Glutamatergic neuron (in vitro differentiated cells): ENCODE data around the gene SHROOM3. TPM values are rescaled to one million over a fixed set of nuclear protein-coding genes. Genes with fewer than 3 reads are reported as not detected.

ENCODE experiments used
- DNase-seq: peaks from one replicate; pipeline ENCODE4 v3.0.0; 2022
- H3K27ac Mint-ChIP-seq: one replicate; pipeline ENCODE4 v1.8.0; 2020; ENCODE audit warnings: mild to moderate bottlenecking, mixed read lengths, inconsistent platforms; ENCODE audit not compliant: unreplicated experiment
- H3K27me3 Mint-ChIP-seq: one replicate; pipeline ENCODE4 v1.8.0; 2020; ENCODE audit warnings: mild to moderate bottlenecking, moderate library complexity, mixed read lengths, inconsistent platforms; ENCODE audit not compliant: unreplicated experiment
- H3K36me3 Mint-ChIP-seq: one replicate; pipeline ENCODE4 v1.8.0; 2020; ENCODE audit warnings: mild to moderate bottlenecking, mixed read lengths, inconsistent platforms; ENCODE audit not compliant: unreplicated experiment
- H3K4me1 Mint-ChIP-seq: one replicate; pipeline ENCODE4 v1.8.0; 2020; ENCODE audit warnings: mild to moderate bottlenecking, low read depth, mixed read lengths, inconsistent platforms; ENCODE audit not compliant: unreplicated experiment
- H3K4me3 Mint-ChIP-seq: one replicate; pipeline ENCODE4 v1.8.0; 2020; ENCODE audit warnings: mild to moderate bottlenecking, mixed read lengths, inconsistent platforms; ENCODE audit not compliant: unreplicated experiment
- H3K9me3 Mint-ChIP-seq: one replicate; pipeline ENCODE4 v1.8.0; 2020; ENCODE audit warnings: mild to moderate bottlenecking, moderate library complexity, mixed read lengths, inconsistent platforms; ENCODE audit not compliant: unreplicated experiment
- total RNA-seq: library from RNA; stranded (reverse); fragmentation: NEBNext Ultra II Directional; extraction: Animal tissue kit (Norgen Biotek cat#: 25700); gene quantifications from one replicate; pipeline ENCODE4 v1.2.1, GENCODE V29; 2021; ENCODE audit not compliant: unreplicated experiment
- TF ChIP-seq, protein P1 (sequence below): fragments of 200-600 bp; sonication (generic); IDR thresholded peaks from one replicate; pipeline ENCODE4 v1.5.0; 2021; ENCODE audit not compliant: partially characterized antibody, unreplicated experiment

SHROOM3 gene
- total RNA-seq, 1 donor from 2014 or later, result 1.9 TPM

DNA sequence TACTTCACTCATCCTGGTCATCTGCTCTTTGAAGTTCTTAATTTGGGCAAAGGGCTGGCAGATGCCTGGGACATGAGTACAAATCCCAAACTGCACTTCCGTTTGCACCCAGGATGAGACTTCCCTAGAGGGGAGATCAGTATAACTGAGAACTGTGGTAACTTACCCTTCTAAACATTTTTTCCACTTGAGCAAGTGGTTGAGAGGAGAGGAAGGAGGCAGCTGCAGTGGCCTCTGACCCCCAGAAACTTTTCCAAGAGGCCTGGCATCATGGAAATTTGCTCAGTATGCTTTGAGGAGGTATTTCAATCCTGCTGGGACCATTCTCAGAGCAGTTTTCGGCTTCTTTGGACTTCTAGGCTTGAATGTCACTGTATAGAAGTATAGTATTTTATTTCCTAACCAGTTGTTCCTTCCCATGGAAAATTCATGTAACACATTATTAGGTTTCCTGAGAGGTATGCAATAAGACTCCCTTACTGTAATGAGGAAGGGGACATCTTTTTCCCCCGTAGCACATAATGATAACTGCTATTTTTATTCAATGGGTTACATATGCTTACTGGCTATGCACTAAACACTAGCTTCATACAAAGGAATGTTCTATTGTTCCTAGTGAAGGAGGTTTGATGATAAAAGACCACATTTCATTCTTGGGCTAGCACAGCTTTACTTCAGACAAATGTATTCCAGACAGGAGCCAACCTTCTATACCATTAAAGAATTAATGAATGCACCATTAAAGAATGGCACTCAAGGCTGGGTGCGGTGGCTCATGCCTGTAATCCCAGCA is 129.3 kb downstream of the SHROOM3 start:
- peaks cover 32% of the 10 kb centered on the region for H3K4me1 Mint-ChIP-seq
- no peak for DNase-seq
- no peaks in the 10 kb centered on the region for H3K36me3 Mint-ChIP-seq
- H3K9me3 Mint-ChIP-seq, result peaks cover 1% of the 10 kb centered on the region
- TF ChIP-seq, protein P1, sequence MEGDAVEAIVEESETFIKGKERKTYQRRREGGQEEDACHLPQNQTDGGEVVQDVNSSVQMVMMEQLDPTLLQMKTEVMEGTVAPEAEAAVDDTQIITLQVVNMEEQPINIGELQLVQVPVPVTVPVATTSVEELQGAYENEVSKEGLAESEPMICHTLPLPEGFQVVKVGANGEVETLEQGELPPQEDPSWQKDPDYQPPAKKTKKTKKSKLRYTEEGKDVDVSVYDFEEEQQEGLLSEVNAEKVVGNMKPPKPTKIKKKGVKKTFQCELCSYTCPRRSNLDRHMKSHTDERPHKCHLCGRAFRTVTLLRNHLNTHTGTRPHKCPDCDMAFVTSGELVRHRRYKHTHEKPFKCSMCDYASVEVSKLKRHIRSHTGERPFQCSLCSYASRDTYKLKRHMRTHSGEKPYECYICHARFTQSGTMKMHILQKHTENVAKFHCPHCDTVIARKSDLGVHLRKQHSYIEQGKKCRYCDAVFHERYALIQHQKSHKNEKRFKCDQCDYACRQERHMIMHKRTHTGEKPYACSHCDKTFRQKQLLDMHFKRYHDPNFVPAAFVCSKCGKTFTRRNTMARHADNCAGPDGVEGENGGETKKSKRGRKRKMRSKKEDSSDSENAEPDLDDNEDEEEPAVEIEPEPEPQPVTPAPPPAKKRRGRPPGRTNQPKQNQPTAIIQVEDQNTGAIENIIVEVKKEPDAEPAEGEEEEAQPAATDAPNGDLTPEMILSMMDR, result no peak
- H3K4me3 Mint-ChIP-seq, result no peak overlapping the region
- H3K27ac Mint-ChIP-seq, result no peak overlapping the region
- H3K27me3 Mint-ChIP-seq, result peaks cover 1% of the 10 kb centered on the region

DNA sequence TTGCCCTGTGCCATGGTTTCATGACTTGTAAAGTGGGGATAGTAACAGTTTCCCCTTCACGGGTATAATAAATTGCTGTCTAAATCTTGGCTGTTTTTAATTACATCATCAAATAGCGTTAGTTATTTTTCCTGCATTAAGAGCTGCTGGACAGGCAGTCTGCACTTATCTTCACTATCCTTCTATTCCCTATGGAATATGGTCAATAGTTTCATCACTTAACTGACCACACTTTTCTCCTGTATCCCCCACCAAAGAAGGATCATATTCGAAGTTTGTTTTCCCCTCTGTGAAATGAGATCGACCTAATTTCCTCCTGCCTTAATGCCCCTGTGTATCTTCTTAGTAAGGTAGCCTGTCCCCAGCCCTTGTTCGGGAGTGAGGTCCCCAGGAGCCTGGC is 133.2 kb downstream of the SHROOM3 start:
- H3K27ac Mint-ChIP-seq, result peak overlapping the region; percentile 1
- H3K9me3 Mint-ChIP-seq, result peaks cover 1% of the 10 kb centered on the region
- TF ChIP-seq, protein P1, result no peak

DNA sequence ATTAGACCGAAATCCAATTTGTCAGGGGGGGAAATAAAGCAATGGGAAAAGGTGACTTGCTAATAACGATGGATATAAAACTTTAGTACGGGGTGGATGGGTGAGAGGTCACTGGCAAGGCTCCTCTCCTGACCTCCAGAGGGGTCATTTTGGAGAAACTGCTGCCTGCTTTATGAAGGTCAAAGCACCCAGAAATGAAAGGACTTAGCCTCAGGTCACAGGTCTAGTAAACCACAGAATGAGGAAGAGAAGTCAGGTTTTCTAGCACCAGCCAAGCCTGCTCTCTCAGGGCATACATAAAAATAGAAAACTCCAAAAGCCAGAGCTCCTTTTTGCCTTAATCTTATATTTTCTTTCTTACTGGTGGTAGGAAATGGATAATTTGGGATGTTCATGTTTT is 134.2 kb downstream of the SHROOM3 start:
- H3K4me1 Mint-ChIP-seq, result peaks cover 26% of the 10 kb centered on the region
- H3K9me3 Mint-ChIP-seq, result peaks cover 1% of the 10 kb centered on the region
- TF ChIP-seq, protein P1, result no peak
- H3K27ac Mint-ChIP-seq, result no peak overlapping the region
- peaks cover 4% of the 10 kb centered on the region for H3K36me3 Mint-ChIP-seq
- H3K4me3 Mint-ChIP-seq, result no peak overlapping the region
- peaks cover 2% of the 10 kb centered on the region for H3K27me3 Mint-ChIP-seq
- DNase-seq, result no peak

More for the DNA sequence above, 133.2 kb downstream of the SHROOM3 start:
- no peaks in the 10 kb centered on the region for H3K36me3 Mint-ChIP-seq
- DNase-seq, result no peak
- H3K4me1 Mint-ChIP-seq, result peaks cover 22% of the 10 kb centered on the region
- H3K27me3 Mint-ChIP-seq, result peaks cover 1% of the 10 kb centered on the region
- H3K4me3 Mint-ChIP-seq, result peak overlapping the region; percentile 11

DNA sequence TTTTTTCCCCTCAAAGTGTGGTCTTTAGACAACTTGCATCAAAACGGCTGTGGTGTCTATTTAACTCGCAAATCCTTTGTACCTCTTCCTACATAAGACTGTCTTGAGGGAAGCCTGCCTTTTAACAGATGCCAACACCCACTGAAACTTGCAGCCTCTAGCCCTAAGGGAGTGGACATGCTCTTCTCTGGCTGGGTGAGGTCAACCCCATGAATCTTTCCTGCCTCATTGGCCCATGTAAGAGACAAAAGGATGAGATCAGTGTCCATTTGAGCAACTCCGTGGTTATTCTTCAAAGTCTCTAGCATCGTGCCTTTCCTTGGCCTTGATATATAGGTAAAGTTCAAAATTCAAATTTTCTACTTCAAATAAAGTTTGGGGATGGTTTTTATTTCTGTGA is 134.7 kb downstream of the SHROOM3 start:
- Mint-ChIP-seq H3K9me3 (peaks cover 1% of the 10 kb centered on the region), H3K4me3 (no peak overlapping the region), H3K27me3 (peaks cover 2% of the 10 kb centered on the region), H3K27ac (no peak overlapping the region), H3K36me3 (peaks cover 9% of the 10 kb centered on the region), H3K4me1 (peaks cover 27% of the 10 kb centered on the region)
- TF ChIP-seq, protein P1, result no peak
- no peak for DNase-seq
